GM19468 (cell line): ENCODE measurements around the gene OR1L4.

Experiments
- ATAC-seq: cut with Tn5 transposase; IDR thresholded peaks from one replicate; pipeline ENCODE4 v1.9.1; 2021; ENCODE audit warnings: mild to moderate bottlenecking, moderate library complexity, moderate number of reproducible peaks; ENCODE audit not compliant: unreplicated experiment; ENCODE audit errors: extremely low read depth

OR1L4 gene

GRCh38 chr9:122723690-122724089 is at the start of gene OR1L4:
OR1L4 (plus strand) TSS chr9:122723990; CDS start chr9:122723990, 0 bp downstream.
- no peak for ATAC-seq

- no peak for ATAC-seq
These were observed 38.9 kb upstream of the OR1L4 start for GRCh38 chr9:122684851-122685250.

- no peak for ATAC-seq
These were observed 28.1 kb upstream of the OR1L4 start for GRCh38 chr9:122695696-122696095.

GRCh38 chr9:122718038-122718437 is 5.8 kb upstream of the OR1L4 start:
- ATAC-seq: no peak

- ATAC-seq: no peak
These were observed 4.6 kb upstream of the OR1L4 start for GRCh38 chr9:122719218-122719617.

- ATAC-seq: no peak
These were observed 18.2 kb downstream of the OR1L4 start, which contains the start of gene OR1L6 for GRCh38 chr9:122742003-122742402. OR1L6 (plus strand) TSS chr9:122742303; CDS start chr9:122749848, 7,545 bp downstream.

- ATAC-seq: no peak
These were observed 31.0 kb downstream of the OR1L4 start for GRCh38 chr9:122754825-122755224.

- ATAC-seq: no peak
These were observed 44.0 kb downstream of the OR1L4 start for GRCh38 chr9:122767817-122768216.
